NOMO-1 treated with DMSO at 0.1 percent for 48 hours (cell line): ENCODE data around the gene LIPN.

ENCODE experiments used
- DNase-seq: peaks from one replicate; lab custom pipeline; 2025; ENCODE audit not compliant: unreplicated experiment; lab: John Stamatoyannopoulos, UW

Gene LIPN

DNA sequence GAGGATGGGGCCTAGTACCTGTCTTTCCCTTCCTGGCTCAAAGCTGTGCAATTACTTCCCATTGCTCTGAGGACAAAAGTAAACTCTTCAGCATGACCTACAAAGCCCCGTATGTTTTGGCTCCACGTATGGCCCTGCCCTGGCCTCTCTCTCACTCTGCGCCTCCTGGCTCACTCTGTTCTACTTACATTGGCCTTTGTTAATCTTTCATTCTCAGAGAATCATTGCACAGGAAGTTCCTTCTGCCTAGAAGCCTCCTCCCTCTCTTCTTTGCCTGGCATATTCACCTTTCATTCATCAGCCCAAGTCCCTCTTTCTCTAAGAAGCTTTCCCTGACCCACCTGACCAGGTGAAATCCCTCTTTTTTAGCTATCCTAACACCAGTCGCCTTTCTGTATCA lies 66.6 kb downstream of the LIPN start:
- no peak for DNase-seq

DNA sequence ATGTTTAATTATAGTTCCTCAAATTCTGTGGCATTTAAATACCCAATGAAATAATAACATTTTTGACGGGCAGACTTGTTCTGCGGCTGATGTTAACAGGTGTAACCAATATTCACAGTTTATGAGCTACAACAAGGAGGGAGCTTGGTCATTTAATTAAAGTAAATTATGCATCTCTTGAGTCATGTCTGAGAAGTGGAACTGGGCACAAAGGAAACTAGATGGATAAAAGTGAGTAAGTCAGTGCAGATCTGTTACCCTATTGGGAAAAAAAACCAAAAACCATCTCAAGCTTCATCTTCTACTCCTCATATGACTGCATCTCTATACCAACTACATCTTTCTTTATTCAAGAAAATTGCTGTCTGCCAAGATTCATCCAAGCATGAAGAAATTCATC lies 67.9 kb downstream of the LIPN start:
- no peak for DNase-seq

DNA sequence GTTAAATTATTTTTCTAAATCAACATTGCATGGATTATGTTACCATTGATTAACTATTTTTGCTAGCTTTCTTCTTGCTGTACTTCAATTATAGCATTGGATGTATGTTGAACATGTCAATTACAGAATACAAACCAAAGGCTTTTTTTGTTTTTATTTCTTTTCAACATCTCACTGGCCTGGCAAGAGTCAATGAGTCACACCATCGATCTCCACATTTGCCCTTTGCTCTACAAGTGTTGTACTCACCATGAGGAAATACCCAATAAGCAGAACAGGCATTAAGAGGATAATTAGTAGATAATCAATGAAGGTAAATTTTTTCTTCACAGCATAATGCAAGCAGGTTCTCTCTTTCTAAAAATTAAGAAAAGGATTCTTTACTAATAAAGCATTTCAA lies 68.5 kb downstream of the LIPN start:
- DNase-seq, result no peak
